Neural cell (in vitro differentiated cells): ENCODE measurements around the gene SSBP4.

Experiments
- CTCF ChIP-seq: fragments of 450-650 bp; IDR thresholded peaks from 2 replicates; pipeline ENCODE4 v1.5.1; 2014; ENCODE audit warnings: antibody characterized with exemption, mild to moderate bottlenecking, moderate library complexity; ENCODE audit not compliant: poor library complexity, severe bottlenecking
- EP300 ChIP-seq: fragments of 450-650 bp; conservative IDR thresholded peaks from 2 replicates; pipeline ENCODE4 v1.6.1; 2014; ENCODE audit warnings: antibody characterized with exemption, mild to moderate bottlenecking, moderate library complexity; ENCODE audit not compliant: poor library complexity, severe bottlenecking
- EZH2 ChIP-seq: fragments of 200-600, 300-800 bp; shearing (Covaris generic), sonication (generic); IDR thresholded peaks from 2 replicates; pipeline ENCODE4 v1.6.1; 2014; ENCODE audit warnings: antibody characterized with exemption, low read length, borderline replicate concordance, mild to moderate bottlenecking; ENCODE audit not compliant: insufficient read depth, poor library complexity, severe bottlenecking

- TF ChIP-seq CTCF = no peak
- no peak for TF ChIP-seq EZH2
- no peak for TF ChIP-seq EP300
These were observed 58.8 kb downstream of the SSBP4 start for GRCh38 chr19:18477974-18478373.
